GM18870 (cell line): Measurements from ENCODE around the gene SPATA45.
"Not testable (repeated sequence)": the region's sequence is repeated elsewhere in the genome, so short reads cannot be mapped to it uniquely, and the experiment has no call there.

Source experiments
- ATAC-seq: cut with Tn5 transposase; IDR thresholded peaks from one replicate; pipeline ENCODE4 v1.9.1; 2021; ENCODE audit warnings: moderate library complexity; ENCODE audit not compliant: unreplicated experiment

The SPATA45 gene

DNA sequence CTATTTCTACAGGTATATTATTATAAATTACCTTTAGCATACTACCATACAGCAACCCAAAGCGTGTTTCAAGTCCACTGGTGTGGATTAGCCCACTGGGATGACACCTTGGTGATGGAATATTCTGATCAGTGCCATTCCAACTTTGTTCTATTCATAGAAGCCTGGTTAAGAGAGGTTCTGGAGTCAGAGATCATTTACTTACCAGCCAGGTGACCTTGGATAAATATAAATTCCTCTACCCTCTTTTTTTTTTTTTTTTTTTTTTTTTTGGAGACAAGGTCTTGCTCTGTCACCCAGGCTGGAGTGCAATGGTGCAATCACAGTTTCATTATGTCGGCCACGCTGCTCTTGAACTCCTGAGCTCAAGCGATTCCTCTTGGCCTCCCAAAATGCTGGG is at the start of gene SPATA45:
Gene SPATA45 (minus strand): TSS at position 101 of the 400 bp plus-strand sequence. CDS start 11,500 bp downstream, outside the sequence.
- ATAC-seq, result no peak

DNA sequence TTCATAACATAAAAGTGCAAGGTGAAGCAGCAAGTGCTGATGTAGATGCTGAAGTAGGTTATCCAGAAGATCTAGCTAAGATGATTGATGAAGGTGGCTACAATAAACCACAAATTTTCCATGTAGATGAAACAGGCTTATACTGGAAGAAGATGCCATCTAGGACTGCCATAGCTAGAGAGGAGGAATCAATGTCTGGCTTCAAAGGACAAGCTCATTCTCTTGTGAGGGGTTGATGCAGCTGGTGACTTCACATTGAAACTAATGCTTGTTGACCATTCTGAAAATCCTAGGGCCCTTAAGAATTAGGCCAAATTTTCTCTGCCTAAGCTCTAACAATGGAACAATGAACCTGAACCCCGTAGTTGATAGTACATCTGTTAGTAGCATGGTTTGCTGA is 44.7 kb upstream of the SPATA45 start:
- no peak for ATAC-seq

DNA sequence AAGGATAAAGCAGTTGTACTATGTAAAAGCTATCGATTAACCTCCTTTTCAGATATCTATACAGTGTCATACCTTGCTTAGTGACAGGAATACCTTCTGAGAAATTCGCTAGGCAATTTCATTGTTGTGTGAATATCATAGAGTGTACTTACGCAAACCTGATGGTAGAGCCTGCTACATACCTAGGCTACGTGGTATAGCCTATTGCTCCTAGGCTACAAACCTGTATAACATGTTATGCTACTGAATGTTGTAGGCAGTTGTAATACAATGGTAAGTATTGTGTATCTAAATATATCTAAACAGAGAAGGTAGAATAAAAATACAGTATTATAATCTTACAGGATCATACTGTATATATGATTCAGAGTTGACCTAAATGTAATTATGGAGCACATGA is 37.1 kb upstream of the SPATA45 start:
- ATAC-seq, result no peak

DNA sequence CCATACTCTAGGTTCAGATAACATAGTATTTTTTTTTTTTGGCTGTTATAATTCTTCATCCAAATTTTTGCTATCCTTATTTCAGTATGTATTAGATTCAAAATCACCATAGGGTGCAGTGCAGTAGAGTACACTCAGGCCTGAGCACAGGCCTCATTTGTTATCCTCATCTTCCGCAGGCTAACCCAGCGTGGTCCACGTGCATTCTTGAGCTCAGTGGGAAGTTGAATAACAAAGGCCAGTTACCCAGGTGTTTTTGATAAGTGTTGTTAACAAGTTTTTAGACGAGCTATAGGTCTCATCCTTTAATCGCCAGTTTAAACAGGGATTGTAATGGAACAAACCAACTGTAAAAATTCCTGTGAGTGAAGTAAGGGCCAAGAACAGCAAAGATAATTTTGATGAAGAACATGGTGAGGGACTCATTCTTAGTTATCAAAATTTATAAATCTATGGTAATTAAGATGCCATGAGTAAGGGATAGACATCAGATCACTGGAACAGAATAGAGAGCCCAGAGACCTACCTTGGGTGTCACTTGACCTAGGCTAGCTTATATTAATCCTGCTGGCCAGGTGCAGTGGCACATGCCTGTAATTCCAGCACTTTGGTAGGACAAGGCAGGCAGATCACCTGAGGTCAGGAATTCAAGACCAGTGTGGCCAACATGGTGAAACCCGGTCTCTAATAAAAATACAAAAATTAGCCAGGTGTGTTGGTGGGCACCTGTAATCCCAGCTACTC is 32.7 kb upstream of the SPATA45 start:
- ATAC-seq, result no peak

DNA sequence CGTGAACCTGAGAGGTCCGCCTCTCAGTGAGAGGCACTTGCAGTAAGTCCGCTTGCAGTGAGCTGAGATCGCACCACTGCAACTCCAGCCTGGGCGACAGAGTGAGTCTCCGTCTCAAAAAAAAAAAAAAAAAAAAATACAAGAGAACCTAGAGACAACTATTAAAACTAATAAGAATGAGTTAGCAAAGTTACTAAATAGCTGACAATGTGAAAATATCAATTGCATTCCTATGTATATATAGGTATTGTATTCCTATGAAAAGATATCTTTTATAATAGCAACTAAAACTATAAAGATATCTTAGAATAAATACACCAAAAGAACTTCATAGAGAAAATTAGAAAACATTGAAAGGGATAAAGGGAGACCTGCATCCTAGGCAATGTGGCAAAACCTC is 31.0 kb upstream of the SPATA45 start:
- no peak for ATAC-seq

DNA sequence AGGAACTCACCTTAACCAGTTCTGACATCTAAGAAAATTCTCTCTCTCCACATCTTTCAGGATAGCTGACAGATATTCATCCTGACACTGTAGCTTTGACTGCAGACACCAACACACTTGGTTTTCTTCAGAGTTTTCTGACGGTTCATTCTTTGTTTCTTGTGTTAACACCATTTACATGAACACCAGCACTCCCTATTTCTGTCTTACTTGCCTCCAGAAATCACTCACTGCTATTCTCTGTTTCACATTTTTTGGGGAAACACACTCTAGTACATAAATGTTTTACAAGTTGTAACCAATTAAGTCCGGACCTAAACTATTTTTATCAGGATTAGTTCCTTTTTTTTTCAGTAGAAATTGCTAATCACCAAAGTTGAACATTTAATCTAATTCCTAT is 26.1 kb upstream of the SPATA45 start:
- peak; percentile 82 for ATAC-seq

DNA sequence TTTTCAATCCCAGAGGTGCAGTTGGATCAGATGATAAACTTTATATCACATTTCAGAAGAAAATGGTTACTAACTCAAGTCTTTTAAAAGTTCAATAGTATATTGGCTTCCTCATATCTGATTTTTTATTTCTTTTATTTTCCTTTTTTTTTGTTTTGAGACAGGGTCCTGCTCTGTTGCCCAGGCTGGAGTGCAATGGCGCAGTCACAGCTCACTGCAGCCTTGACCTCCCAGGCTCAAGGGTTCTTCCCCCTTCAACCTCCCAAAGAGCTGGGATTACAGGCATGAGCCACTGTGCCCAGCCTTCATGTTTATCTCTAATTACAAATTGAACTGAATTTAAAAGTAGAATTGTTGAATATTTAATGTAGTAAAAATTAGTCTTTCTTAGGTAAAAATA is 24.5 kb upstream of the SPATA45 start:
- ATAC-seq, result no peak

DNA sequence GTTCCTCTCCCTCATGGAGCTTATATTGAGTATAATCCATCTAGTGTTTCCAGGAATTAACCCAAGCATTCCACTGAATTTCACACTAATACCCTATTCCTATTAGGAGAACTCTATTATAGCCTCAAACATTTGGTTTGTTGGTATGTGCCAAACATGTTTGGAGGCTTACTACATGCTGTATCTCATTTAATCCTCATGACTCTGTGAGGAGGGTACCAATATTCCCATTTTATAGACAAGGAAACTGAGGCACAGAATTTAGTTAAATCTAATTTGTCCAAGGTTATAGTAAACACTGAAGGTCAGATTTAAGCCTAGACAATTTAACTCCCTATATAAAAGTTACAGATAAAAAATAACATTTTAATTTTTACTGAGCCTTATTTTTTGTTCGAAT is 19.7 kb upstream of the SPATA45 start:
- ATAC-seq, result no peak

DNA sequence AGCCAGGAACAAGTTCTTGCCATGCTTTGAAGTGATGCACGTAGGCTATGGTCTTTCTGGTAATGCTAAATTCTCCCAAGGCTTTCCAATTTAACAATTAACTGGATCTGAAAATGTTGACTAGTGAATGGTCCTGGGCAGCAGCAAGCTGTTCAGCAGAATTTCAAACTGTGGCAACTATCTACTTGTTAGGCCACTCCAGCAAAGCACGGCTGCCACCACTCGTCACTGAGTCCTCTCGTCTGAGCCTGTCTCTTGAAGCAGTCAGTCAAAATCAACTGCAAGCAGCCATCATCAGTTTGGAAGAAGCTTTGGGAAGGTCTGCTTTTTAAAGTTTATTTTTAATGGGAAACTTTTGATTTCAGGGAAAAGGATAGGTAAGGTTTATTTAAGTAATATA is 16.8 kb upstream of the SPATA45 start:
- no peak for ATAC-seq

DNA sequence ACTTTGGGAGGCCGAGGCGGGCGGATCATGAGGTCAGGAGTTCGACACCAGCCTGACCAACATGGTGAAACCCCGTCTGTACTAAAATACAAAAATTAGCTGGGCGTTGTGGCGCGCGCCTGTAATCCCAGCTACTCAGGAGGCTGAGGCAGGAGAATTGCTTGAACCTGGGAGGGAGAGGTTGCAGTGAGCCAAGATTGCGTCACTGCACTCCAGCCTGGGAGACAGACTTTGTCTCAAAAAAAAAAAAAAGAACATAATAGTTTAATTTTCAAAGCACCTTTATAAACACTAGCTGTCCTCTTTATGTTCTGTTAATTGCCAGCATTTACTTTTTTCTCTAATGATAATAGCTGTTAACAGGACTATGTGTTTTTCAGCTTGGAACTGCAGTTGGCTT is 15.9 kb upstream of the SPATA45 start:
- ATAC-seq, result not testable (repeated sequence)

DNA sequence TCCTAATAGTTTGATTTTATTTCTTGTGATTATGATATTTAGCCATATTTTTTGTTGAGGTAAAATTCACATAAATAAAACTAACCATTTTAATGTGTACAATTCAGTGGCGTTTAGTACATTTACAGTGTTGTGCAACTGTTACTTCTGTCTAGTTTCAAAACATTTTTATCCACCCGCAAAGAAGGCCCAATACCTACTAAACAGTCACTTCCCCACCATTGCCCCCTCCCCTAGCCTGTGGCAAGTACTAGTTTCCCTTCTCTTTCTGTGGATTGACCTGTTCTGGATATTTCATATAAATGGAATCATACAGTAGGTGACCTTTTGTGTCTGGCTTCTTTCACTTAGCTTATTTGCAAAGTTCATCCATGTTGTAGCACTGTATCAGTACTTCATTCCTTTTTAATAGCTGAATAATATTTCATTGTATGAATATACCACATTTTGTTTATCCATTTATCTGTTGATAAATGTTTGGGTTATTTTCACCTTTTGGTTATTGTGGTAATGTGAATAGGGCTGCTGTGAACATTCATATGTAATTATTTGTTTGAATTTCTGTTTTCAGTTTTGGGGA is 14.8 kb upstream of the SPATA45 start:
- no peak for ATAC-seq

DNA sequence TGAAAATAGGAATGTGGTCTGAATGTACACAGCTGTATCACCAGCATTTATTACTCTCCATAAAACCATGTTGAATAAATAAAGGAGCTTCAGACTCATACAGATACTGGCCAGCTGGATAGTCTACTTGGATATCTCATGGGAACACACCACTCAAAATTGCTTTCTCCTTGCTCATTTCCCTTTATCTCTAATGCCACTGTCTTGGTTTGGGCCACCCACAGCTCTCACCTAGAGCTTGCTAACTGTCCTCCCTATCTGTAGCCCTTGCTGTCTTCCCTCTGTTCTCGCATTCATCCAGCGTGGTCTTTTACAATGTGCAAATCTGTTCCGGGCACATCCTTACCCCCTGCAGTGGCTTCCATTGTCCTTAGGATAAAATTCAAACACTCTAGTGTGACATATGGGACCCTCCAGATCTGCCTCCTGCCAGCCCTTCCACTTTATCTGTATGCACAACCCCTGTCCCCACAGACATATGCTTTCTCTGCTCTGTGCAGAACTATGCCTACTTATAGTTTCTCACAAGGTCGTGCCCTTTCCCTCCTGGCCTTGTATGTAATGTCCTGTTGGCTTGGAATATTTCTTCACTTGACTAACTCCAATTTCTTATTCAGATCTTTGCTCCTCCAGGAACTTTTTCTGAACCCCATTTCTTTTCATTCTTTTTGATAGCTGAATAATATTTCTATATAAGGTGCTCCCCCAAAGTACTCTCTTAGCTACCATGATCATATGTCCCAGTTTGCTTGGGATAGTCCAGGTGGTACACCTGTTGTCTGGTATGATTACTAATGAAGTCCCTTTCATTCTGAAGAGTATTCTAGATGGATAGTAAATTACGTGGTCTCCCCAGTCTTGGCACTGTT is 13.5 kb upstream of the SPATA45 start:
- ATAC-seq, result no peak

DNA sequence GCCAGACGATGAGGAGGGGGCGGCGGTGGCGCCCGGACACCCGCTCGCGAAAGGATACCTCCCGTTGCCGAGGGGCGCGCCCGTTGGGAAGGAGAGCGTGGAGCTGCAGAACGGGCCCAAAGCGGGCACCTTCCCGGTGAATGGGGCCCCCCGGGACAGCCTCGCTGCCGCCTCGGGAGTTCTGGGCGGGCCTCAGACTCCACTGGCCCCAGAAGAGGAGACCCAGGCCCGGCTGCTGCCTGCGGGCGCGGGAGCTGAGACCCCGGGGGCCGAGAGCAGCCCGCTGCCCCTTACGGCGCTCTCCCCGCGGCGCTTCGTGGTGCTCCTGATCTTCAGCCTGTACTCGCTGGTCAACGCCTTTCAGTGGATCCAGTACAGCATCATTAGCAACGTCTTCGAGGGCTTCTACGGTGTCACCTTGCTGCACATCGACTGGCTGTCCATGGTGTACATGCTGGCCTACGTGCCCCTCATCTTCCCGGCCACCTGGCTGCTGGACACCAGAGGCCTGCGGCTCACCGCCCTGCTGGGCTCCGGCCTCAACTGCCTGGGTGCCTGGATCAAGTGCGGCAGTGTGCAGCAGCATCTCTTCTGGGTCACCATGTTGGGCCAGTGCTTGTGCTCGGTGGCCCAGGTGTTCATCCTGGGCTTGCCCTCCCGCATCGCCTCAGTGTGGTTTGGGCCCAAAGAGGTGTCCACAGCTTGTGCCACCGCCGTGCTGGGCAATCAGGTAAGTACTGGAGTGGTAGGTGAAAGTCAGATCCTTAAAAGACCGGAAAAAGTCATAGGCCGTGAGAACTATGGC is 11.2 kb upstream of the SPATA45 start:
- peak; percentile 6 for ATAC-seq

DNA sequence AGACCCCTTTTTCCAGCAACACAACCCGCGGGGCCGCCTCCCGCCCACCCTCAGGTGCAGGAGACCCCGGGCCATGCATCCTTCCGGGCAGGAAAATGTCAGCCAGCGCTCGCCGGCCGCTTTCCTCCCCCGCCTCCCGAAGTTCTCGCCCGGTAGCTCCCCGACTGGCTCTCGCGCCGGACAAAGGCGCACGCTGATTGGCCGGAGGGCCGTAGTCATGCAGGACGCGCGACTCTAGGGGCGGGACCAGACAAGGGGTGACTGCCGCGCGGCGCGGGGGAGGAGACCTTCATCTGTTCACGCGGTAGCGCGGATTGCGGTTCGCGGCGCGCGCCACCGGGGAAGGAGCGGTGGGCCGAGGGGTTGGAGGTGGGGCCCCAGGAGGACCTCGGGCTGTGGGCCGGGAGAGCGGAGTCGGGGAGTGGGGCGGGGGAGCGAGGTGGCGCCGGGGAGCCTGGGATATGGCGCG is 10.6 kb upstream of the SPATA45 start, which contains the start of gene FLVCR1:
Gene FLVCR1 (plus strand): TSS at position 284 of the 469 bp plus-strand sequence. CDS start 178 bp downstream, at position 462.
- peak; percentile 75 for ATAC-seq

DNA sequence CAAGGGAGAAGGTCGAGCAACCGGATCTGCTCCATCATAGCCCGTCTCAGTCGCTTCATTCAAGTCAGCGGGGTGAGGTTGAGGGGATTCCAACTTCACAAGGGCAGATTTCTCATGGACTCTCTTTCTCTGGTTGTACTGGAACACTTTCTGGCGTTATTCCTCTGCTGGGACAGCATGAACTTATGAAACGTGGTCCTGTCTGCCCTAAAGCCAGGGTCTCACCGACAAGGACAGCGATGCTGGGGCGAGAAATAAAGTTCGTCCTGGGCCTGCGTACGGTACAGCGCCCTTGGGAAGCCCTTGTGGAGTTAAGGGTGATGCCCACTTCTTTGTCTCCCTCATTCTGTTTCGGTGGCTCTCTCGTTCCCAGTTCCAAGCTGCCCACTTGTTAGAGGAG is 9.3 kb upstream of the SPATA45 start:
- ATAC-seq, result no peak

DNA sequence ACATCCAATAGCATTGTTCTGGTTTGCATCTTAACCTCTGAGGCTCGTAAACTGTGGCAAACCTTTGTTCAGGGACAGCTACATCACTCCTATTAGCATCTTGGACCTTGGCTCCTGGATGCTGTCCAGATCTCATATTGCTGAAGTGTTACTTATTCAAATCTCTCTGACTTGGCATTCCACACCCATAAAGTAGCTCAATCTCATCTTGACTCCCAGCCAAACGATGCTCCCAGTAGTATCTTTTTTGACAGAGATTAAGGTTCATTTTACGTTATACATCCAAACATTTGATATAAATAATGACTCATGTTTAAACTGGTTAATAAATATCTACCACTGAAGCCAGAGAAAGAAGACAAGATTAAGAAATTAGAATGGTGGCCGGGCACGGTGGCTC is 6.2 kb upstream of the SPATA45 start:
- no peak for ATAC-seq

DNA sequence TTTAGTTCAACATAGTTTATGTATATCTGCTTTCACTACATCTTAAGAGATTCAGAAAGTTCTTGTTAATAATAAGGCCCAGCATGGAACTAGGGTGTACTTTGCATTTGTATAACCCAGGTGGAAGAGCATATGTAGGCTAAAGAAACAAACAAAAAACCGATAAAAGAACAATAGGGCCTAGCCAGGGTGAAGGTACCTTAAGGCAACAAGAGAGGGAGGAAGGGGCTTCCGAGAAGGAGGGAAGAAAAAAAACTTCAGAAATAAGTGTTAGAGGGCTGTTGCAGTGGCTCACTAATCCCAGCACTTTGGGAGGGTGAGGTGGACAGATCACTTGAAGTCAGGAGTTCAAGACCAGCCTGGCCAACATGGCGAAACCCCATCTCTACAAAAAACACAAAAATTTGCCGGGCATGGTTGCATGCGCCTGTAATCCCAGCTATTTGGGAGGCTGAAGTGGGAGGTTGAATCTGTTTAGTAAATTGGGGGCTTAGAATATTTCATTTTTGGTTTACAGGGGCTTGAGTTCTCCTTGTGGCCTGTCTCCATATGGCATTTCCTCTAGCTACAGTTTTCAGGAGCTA is 4.7 kb upstream of the SPATA45 start:
- ATAC-seq, result no peak

DNA sequence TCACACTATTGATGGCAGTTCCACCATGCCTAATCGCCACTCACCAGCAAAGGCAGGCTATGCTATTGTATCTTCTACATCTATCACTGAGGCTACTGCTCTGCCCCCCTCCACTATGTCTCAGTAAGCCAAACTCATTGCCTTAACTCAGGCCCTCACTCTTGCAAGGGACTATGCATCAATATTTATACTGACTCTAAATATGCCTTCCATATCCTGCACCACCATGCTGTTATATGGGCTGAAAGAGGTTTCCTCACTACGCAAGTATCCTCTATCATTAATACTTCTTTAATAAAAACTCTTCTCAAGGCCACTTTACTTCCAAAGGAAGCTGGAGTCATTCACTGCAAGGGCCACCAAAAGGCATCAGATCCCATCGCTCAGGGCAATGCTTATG is 2.9 kb downstream of the SPATA45 start:
- not testable (repeated sequence) for ATAC-seq

DNA sequence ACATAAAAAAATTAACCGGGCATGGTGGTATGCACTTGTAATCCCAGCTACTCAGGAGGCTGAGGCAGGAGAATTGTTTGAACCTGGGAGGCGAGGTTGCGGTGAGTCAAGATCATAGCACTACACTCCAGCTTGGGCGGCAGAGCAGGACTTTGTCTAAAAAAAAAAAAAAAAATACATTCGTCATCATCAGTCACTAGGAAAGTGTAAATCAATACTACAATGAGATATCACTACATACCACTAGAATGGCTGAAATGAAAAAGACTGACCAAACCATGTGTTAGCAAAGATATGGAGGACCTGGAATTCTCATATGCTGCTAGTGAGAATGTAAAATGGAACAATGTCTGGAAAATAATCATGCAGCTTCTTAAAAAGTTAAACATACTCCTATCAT is 9.3 kb downstream of the SPATA45 start:
- no peak for ATAC-seq
